H1 (cell line): ENCODE measurements around the gene COLEC12. TPM values are rescaled to one million over a fixed set of nuclear protein-coding genes. Genes with fewer than 3 reads are reported as not detected.

ENCODE experiments used
- CTCF ChIA-PET: fragments of 300-600 bp; sonication (Branson Sonifier 250); formaldehyde crosslinking; loops from one replicate; lab custom pipeline; 2021; ENCODE audit not compliant: partially characterized antibody; lab: Charles Lee
- POLR2A ChIA-PET: fragments of 300-600 bp; sonication (Branson Sonifier 250); formaldehyde crosslinking; loops from one replicate; lab custom pipeline; 2021; ENCODE audit warnings: inconsistent platforms; ENCODE audit not compliant: partially characterized antibody; lab: Charles Lee
- DNase-seq, 2 experiments: peaks; one replicate each; pipeline versions ENCODE4 v3.0.0 to v3.0.0-alpha.2; 2010 to 2022; ENCODE audit warnings: low spot score in 2 of 2, low read depth in 1 of 2, mixed read lengths in 1 of 2
- FAIRE-seq: peaks from 2 replicates; lab custom pipeline; 2011; peaks lifted over from hg19 to GRCh38; lab: Jason Lieb, UNC
- H2AFZ ChIP-seq: 2 replicates; pipeline ENCODE4 v1.8.1; 2012; ENCODE audit warnings: low read length, inconsistent platforms
- H2AK5ac ChIP-seq: 2 replicates; pipeline ENCODE4 v1.6.1; 2013; ENCODE audit warnings: low read depth, low read length
- H2BK120ac ChIP-seq: replicated peaks from 2 replicates; pipeline ENCODE3; 2013; ENCODE audit warnings: low read depth, low read length, inconsistent platforms
- H2BK12ac ChIP-seq: 2 replicates; pipeline ENCODE4 v1.6.1; 2013; ENCODE audit warnings: low read depth, low read length
- H2BK15ac ChIP-seq: 2 replicates; pipeline ENCODE4 v1.6.1; 2013; ENCODE audit warnings: low read length
- H2BK20ac ChIP-seq: 2 replicates; pipeline ENCODE4 v1.6.1; 2013; ENCODE audit warnings: low read length
- H2BK5ac ChIP-seq: 2 replicates; pipeline ENCODE4 v1.6.1; 2013; ENCODE audit warnings: low read depth, low read length
- H3K14ac ChIP-seq: 2 replicates; pipeline ENCODE4 v1.6.1; 2013; ENCODE audit warnings: inconsistent platforms; ENCODE audit not compliant: insufficient read length
- H3K18ac ChIP-seq: 2 replicates; pipeline ENCODE4 v1.6.1; 2013; ENCODE audit warnings: low read length; ENCODE audit errors: extremely low read depth
- H3K23ac ChIP-seq: 2 replicates; pipeline ENCODE4 v1.6.1; 2013; ENCODE audit warnings: inconsistent platforms; ENCODE audit not compliant: insufficient read length
- H3K23me2 ChIP-seq: 2 replicates; pipeline ENCODE4 v1.6.1; 2013; ENCODE audit warnings: low read depth, low read length
- H3K27ac ChIP-seq: 2 replicates; pipeline ENCODE4 v1.6.1; 2011; ENCODE audit warnings: low read depth, low read length, inconsistent platforms
- H3K27me3 ChIP-seq, 4 experiments: replicated peaks in 1 of 4; 1 replicate in 1 of 4; 2 replicates in 3 of 4; pipeline versions ENCODE4 v1.6.1 to v1.8.1; 2011 to 2013; ENCODE audit warnings: low read length in 3 of 4, mild to moderate bottlenecking in 3 of 4, inconsistent platforms in 2 of 4, mixed read lengths in 2 of 4, moderate library complexity in 1 of 4; ENCODE audit not compliant: control insufficient read depth in 3 of 4, insufficient read depth in 3 of 4; ENCODE audit errors: extremely low read depth in 1 of 4
- H3K36me3 ChIP-seq, 4 experiments: 2 replicates each; pipeline versions ENCODE4 v1.6.1 to v1.8.1; 2011 to 2013; ENCODE audit warnings: mild to moderate bottlenecking in 4 of 4, low read length in 3 of 4, moderate library complexity in 2 of 4, control low read depth in 1 of 4, inconsistent platforms in 1 of 4; ENCODE audit not compliant: insufficient read depth in 4 of 4, control insufficient read depth in 2 of 4
- H3K4ac ChIP-seq: replicated peaks from 2 replicates; pipeline ENCODE3; 2013; ENCODE audit warnings: low read length, low read depth, mixed read lengths, inconsistent platforms; ENCODE audit not compliant: insufficient read length
- H3K4me1 ChIP-seq, 4 experiments: replicated peaks in 1 of 4; 1 replicate in 1 of 4; 2 replicates in 3 of 4; pipeline versions ENCODE4 v1.6.1 to v1.8.1; 2011 to 2013; ENCODE audit warnings: low read length in 3 of 4, inconsistent platforms in 2 of 4, mixed read lengths in 1 of 4; ENCODE audit not compliant: insufficient read depth in 4 of 4, control insufficient read depth in 3 of 4
- H3K4me2 ChIP-seq, 2 experiments: 2 replicates each; pipeline versions ENCODE4 v1.6.1 to v1.8.1; 2011 to 2013; ENCODE audit warnings: low read depth in 2 of 2, low read length in 2 of 2, control low read depth in 1 of 2, inconsistent platforms in 1 of 2, mild to moderate bottlenecking in 1 of 2; ENCODE audit not compliant: insufficient read depth in 1 of 2
- H3K4me3 ChIP-seq, 4 experiments: fragments of 200-600, 300-600 bp in 1 of 4; sonication (generic), shearing (Covaris generic), sonication (Bioruptor Twin) in 1 of 4; 2 replicates each; pipeline versions ENCODE4 v1.5.1 to v1.8.1; 2011 to 2016; ENCODE audit warnings: low read length in 4 of 4, low read depth in 3 of 4, control low read depth in 2 of 4, inconsistent platforms in 2 of 4, mild to moderate bottlenecking in 2 of 4, mixed read lengths in 1 of 4, moderate library complexity in 1 of 4; ENCODE audit not compliant: insufficient read depth in 2 of 4; ENCODE audit errors: extremely low read depth in 1 of 4
- H3K56ac ChIP-seq: replicated peaks from 2 replicates; pipeline ENCODE3; 2013; ENCODE audit warnings: low read depth, mild to moderate bottlenecking, mixed read lengths, low read length, inconsistent platforms; ENCODE audit not compliant: insufficient read length
- H3K79me1 ChIP-seq: 2 replicates; pipeline ENCODE4 v1.6.1; 2013; ENCODE audit warnings: low read depth, low read length, control low read depth
- H3K79me2 ChIP-seq, 2 experiments: 2 replicates each; pipeline versions ENCODE4 v1.6.1 to v1.8.1; 2012 to 2013; ENCODE audit warnings: low read length in 2 of 2, mild to moderate bottlenecking in 2 of 2, inconsistent platforms in 1 of 2; ENCODE audit not compliant: insufficient read depth in 2 of 2, control insufficient read depth in 1 of 2
- H3K9ac ChIP-seq, 4 experiments: replicated peaks in 1 of 4; 1 replicate in 1 of 4; 2 replicates in 3 of 4; pipeline versions ENCODE4 v1.6.1 to v1.8.1; 2011 to 2013; ENCODE audit warnings: low read depth in 3 of 4, low read length in 3 of 4, control low read depth in 2 of 4, mild to moderate bottlenecking in 2 of 4, moderate library complexity in 2 of 4, inconsistent platforms in 1 of 4; ENCODE audit errors: extremely low read depth in 1 of 4
- H3K9me3 ChIP-seq, 2 experiments: 2 replicates each; pipeline versions ENCODE4 v1.6.1 to v1.8.1; 2012 to 2013; ENCODE audit warnings: mild to moderate bottlenecking in 2 of 2, moderate library complexity in 2 of 2, control low read depth in 1 of 2, inconsistent platforms in 1 of 2, low read depth in 1 of 2, low read length in 1 of 2, mixed read lengths in 1 of 2; ENCODE audit not compliant: insufficient read depth in 2 of 2
- H4K20me1 ChIP-seq, 2 experiments: replicated peaks in 1 of 2; 2 replicates each; pipeline versions ENCODE3 to v1.8.1; 2011 to 2013; ENCODE audit warnings: inconsistent platforms in 2 of 2, low read length in 2 of 2, mild to moderate bottlenecking in 1 of 2; ENCODE audit not compliant: insufficient read depth in 2 of 2, control insufficient read depth in 1 of 2
- H4K5ac ChIP-seq: 2 replicates; pipeline ENCODE4 v1.6.1; 2013; ENCODE audit warnings: low read length, low read depth, mixed read lengths, inconsistent platforms; ENCODE audit not compliant: insufficient read length
- H4K8ac ChIP-seq: 2 replicates; pipeline ENCODE4 v1.8.0; 2013; ENCODE audit warnings: mild to moderate bottlenecking, moderate library complexity, low read length, inconsistent platforms; ENCODE audit not compliant: insufficient read depth; ENCODE audit errors: extremely low read depth
- H4K91ac ChIP-seq: replicated peaks from 2 replicates; pipeline ENCODE3; 2013; ENCODE audit warnings: low read length, mixed read lengths, inconsistent platforms; ENCODE audit not compliant: insufficient read length
- CREB1 ChIP-seq: IDR thresholded peaks from 2 replicates; pipeline ENCODE4 v1.6.1; 2012; ENCODE audit warnings: inconsistent platforms
- CTBP2 ChIP-seq: IDR thresholded peaks from 2 replicates; pipeline ENCODE4 v1.7.0; 2011; ENCODE audit warnings: borderline replicate concordance, mild to moderate bottlenecking, moderate library complexity, mixed read lengths, low read length; ENCODE audit not compliant: insufficient read depth, insufficient read length
- EGR1 ChIP-seq: IDR thresholded peaks from 2 replicates; pipeline ENCODE4 v1.6.1; 2011; ENCODE audit warnings: low read depth, low read length, borderline replicate concordance
- JUND ChIP-seq: IDR thresholded peaks from 2 replicates; pipeline ENCODE4 v1.6.1; 2011; ENCODE audit warnings: mild to moderate bottlenecking, improper control_type of control experiment, low read length
- PHF8 ChIP-seq: fragments of 200-600 bp; sonication (generic); conservative IDR thresholded peaks from 2 replicates; pipeline ENCODE4 v1.7.1; 2012; ENCODE audit warnings: low read depth, mild to moderate bottlenecking, inconsistent platforms, low read length, moderate library complexity
- SRF ChIP-seq: IDR thresholded peaks from 2 replicates; pipeline ENCODE4 v1.6.1; 2011; ENCODE audit warnings: mild to moderate bottlenecking, low read depth, low read length, moderate library complexity
- WGBS, 2 experiments: shearing (Covaris generic) in 1 of 2; methylation state at CpG; one replicate each; pipeline versions ENCODE4 v1.1.6 to v1.1.7; 2013 to 2015; ENCODE audit warnings: low lambda C conversion rate in 2 of 2, mixed read lengths in 2 of 2, inconsistent platforms in 1 of 2, low coverage in 1 of 2, missing lambda C conversion rate in 1 of 2; ENCODE audit not compliant: insufficient replicate concordance in 2 of 2, insufficient coverage in 1 of 2, insufficient read length in 1 of 2; ENCODE audit errors: extremely low coverage in 1 of 2, missing lambda C conversion rate in 1 of 2; 5-methylcytosine and 5-hydroxymethylcytosine counted together
- polyA plus RNA-seq, 7 experiments: library from polyadenylated mRNA; depleted of rRNA in 3 of 7; stranded (reverse) in 5 of 7; unstranded in 2 of 7; fragments of >200 nt in 5 of 7; fragments of 200-250 nt in 2 of 7; gene quantifications; 1 replicate in 5 of 7; 2 replicates in 1 of 7; 4 replicates in 1 of 7; pipeline versions ENCODE4 v1.2.1 to v1.2.3, GENCODE V29; 2011 to 2013; ENCODE audit warnings: missing spikeins in 2 of 7, mixed read lengths in 2 of 7
- total RNA-seq: library from RNA; stranded (reverse); fragmentation: NEBNext Ultra II Directional; extraction: Animal tissue kit (Norgen Biotek cat#: 25700); gene quantifications from 2 replicates; pipeline ENCODE4 v1.2.1, GENCODE V29; 2021

The COLEC12 gene
- total and polyA plus RNA-seq, 2 of the 8 experiments (the other 6 are each of a cell fraction or from before 2014, with no cell fraction given): 0.44 to 2.3 TPM

GRCh38 chr18:461762-462161 lies 38.7 kb downstream of the COLEC12 start:
- POLR2A ChIA-PET: no interaction called here
- Histone ChIP-seq H4K8ac (no peak overlapping the region), H4K5ac (no peak overlapping the region), H2BK5ac (no peak overlapping the region), H4K20me1 (no peaks in the 10 kb centered on the region), H4K91ac (no peak overlapping the region), H2BK120ac (no peak overlapping the region), H2BK15ac (no peak overlapping the region), H3K4me3 (no peak overlapping the region), H3K4me2 (no peak overlapping the region), H3K36me3 (no peaks in the 10 kb centered on the region), H3K9me3 (0 out of 4 replicates have a peak, but pooled peaks cover 0 to 2% of the 10 kb centered on the region in 2 experiments), H3K27ac (no peak overlapping the region), H3K56ac (no peak overlapping the region), H3K79me1 (no peaks in the 10 kb centered on the region)
- WGBS, 2 experiments: 48% methylated on average over 2 of the region's 2 CpGs; no CpG with 5 or more reads in 1 of the 2 experiments
- DNase-seq: no peak
- TF ChIP-seq EGR1 (no peak), CTBP2 (no peak), SRF (no peak), CREB1 (no peak), JUND (no peak), PHF8 (no peak)
- TF ChIP-seq, all 59 proteins: peak for 0
- H3K4me1 ChIP-seq: peaks cover 0 to 2% (median 0%) of the 10 kb centered on the region in 4 experiments; a peak in 3 of 7 replicates
- no peaks in the 10 kb centered on the region for H3K23me2 ChIP-seq
- CTCF ChIA-PET: interaction anchor here (1.1 to 1.5 kb wide), 2 partner anchors 16 to 171 kb away, joined by 3 read pairs; no protein-coding TSS in a partner anchor
- no peak overlapping the region for H3K9ac ChIP-seq
- no peak overlapping the region for H3K18ac ChIP-seq
- FAIRE-seq: no peak
- no peak overlapping the region for H2AK5ac ChIP-seq
- H3K4ac ChIP-seq: no peak overlapping the region
- H3K79me2 ChIP-seq: no peaks in the 10 kb centered on the region
- H3K23ac ChIP-seq: no peak overlapping the region
- H2AFZ ChIP-seq: no peak overlapping the region
- no peak overlapping the region for H3K14ac ChIP-seq
- H2BK20ac ChIP-seq: no peak overlapping the region
- H2BK12ac ChIP-seq: no peak overlapping the region
- no peaks in the 10 kb centered on the region for H3K27me3 ChIP-seq
